ENCODE results near the gene RTF1. TPM values are rescaled to one million over a fixed set of nuclear protein-coding genes. Genes with fewer than 3 reads are reported as not detected.

The RTF1 gene
- total RNA-seq, 1 donor from 2014 or later: 59.1 TPM

DNA sequence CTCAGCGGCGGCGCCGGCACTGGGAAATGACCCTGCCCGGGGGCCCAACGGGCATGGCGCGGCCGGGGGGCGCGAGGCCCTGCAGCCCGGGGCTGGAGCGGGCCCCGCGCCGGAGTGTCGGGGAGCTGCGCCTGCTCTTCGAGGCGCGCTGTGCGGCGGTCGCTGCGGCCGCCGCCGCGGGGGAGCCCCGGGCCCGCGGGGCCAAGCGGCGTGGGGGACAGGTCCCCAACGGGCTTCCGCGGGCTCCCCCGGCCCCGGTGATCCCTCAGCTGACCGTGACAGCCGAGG lies 77.0 kb downstream of the RTF1 start:
- Mint-ChIP-seq H3K27me3 (peaks cover 53% of the 10 kb centered on the region), H3K36me3 (ENCODE audit: insufficient read depth) (no peaks in the 10 kb centered on the region), H3K4me1 (ENCODE audit: low read depth) (peaks cover 9% of the 10 kb centered on the region), H3K9me3 (ENCODE audit: low read depth) (no peaks in the 10 kb centered on the region), H3K27ac (no peak overlapping the region), H3K4me3 (ENCODE audit: low read depth) (no peak overlapping the region)
- no peak for DNase-seq (ENCODE audit: low spot score, unreplicated experiment)
- no peak for TF ChIP-seq CTCF (IDR thresholded peaks at IDR 0.05; ENCODE audit: unreplicated experiment)

DNA sequence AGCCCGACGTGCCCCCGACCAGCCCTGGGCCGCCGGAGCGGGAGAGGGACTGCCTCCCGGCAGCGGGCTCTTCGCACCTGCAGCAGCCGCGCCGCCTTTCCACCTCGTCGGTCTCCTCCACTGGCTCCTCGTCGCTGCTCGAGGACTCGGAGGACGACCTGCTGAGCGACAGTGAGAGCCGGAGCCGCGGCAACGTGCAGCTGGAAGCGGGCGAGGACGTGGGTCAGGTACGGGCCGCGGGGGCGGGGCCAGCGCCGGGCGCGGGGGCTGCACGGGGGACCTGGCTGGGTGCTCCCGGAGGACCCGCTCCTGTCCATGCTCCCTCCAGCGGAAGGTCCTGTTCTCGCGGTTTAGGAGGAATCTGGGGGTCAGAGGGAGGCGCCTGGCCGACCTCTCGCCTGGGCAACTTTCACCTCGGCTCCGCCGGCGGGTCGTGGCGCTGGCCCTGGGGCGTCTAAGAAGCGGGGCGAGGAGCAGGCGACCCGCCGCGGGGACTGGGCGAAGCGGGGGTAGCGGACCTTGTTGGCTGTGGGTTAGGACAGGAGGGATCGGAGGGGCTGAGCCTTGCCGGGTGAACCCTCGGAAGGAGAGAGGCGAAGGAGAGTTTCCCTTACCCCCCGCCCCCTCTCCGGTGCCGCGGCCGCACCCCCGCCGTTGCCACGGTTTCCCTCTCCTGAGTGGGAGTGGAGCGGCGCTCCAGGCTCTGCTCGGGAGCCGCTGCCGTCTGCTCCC lies 77.5 kb downstream of the RTF1 start:
- peak; percentile 52 for DNase-seq (ENCODE audit: low spot score, unreplicated experiment)
- Mint-ChIP-seq H3K27ac (no peak overlapping the region), H3K4me3 (ENCODE audit: low read depth) (peak overlapping the region; percentile 47), H3K9me3 (ENCODE audit: low read depth) (no peaks in the 10 kb centered on the region), H3K4me1 (ENCODE audit: low read depth) (peaks cover 9% of the 10 kb centered on the region), H3K27me3 (peaks cover 58% of the 10 kb centered on the region), H3K36me3 (ENCODE audit: insufficient read depth) (no peaks in the 10 kb centered on the region)
- peak; percentile 25 for TF ChIP-seq CTCF (IDR thresholded peaks at IDR 0.05; ENCODE audit: unreplicated experiment)

DNA sequence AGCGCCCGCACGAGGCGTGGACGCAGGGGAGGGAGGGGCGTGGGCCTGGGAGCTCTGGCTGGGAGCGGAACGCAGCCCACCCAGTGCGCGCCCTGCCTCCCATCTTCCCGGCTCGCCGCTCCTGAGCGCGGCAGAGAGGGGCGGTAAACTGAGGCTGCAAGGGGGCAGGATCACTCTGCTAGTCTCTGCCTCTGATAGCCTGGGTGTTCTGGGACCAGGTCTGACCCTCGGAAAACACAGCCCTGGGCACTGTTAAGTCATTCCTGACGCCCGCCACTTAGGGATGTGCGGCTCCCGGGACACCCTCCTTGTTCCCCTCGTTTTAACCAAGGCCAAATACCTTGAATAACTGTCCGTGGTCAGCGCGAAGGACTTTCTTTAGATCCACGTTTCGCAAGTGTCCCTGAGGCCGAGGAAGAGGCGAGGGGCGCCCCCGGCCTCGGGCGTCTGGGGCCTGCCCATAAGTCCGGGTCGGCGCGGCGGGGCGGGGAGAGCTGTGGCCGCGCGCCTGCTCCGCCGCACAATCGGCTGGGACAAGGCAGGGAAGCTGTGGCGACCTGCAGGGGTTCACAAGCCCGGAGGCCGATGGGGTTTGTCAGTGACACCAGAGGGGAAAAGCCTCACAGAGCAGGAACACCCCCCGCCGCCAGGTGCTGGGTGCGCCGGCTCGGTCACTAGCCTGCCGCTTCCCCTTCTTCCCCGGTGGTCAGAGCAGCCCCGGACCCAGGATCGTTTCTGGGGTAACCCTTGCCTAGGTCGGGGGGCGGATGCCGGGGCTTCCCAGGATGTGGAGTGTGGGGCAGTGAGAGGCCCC lies 78.2 kb downstream of the RTF1 start:
- DNase-seq (ENCODE audit: low spot score, unreplicated experiment): peak; percentile 38
- peaks cover 66% of the 10 kb centered on the region for H3K27me3 Mint-ChIP-seq
- TF ChIP-seq CTCF (IDR thresholded peaks at IDR 0.05; ENCODE audit: unreplicated experiment): no peak
- no peaks in the 10 kb centered on the region for H3K9me3 Mint-ChIP-seq (ENCODE audit: low read depth)
- no peaks in the 10 kb centered on the region for H3K36me3 Mint-ChIP-seq (ENCODE audit: insufficient read depth)
- H3K27ac Mint-ChIP-seq: no peak overlapping the region
- H3K4me3 Mint-ChIP-seq (ENCODE audit: low read depth): peak overlapping the region; percentile 48
- peaks cover 9% of the 10 kb centered on the region for H3K4me1 Mint-ChIP-seq (ENCODE audit: low read depth)

GRCh38 chr15:41495736-41496599 lies 79.1 kb downstream of the RTF1 start:
- Mint-ChIP-seq H3K4me3 (ENCODE audit: low read depth) (no peak overlapping the region), H3K9me3 (ENCODE audit: low read depth) (no peaks in the 10 kb centered on the region), H3K4me1 (ENCODE audit: low read depth) (peaks cover 10% of the 10 kb centered on the region), H3K27ac (no peak overlapping the region), H3K27me3 (peaks cover 67% of the 10 kb centered on the region), H3K36me3 (ENCODE audit: insufficient read depth) (no peaks in the 10 kb centered on the region)
- no peak for TF ChIP-seq CTCF (IDR thresholded peaks at IDR 0.05; ENCODE audit: unreplicated experiment)
- DNase-seq (ENCODE audit: low spot score, unreplicated experiment): peak; percentile 46

GRCh38 chr15:41498657-41499056 lies 81.8 kb downstream of the RTF1 start:
- Mint-ChIP-seq H3K36me3 (ENCODE audit: insufficient read depth) (no peaks in the 10 kb centered on the region), H3K4me3 (ENCODE audit: low read depth) (no peak overlapping the region), H3K9me3 (ENCODE audit: low read depth) (no peaks in the 10 kb centered on the region), H3K4me1 (ENCODE audit: low read depth) (peaks cover 7% of the 10 kb centered on the region), H3K27ac (no peak overlapping the region), H3K27me3 (peaks cover 70% of the 10 kb centered on the region)
- no peak for TF ChIP-seq CTCF (IDR thresholded peaks at IDR 0.05; ENCODE audit: unreplicated experiment)
- DNase-seq (ENCODE audit: low spot score, unreplicated experiment): no peak
